NCI-H446 (cell line): ENCODE results near the gene SNX9.
A peak's percentile ranks its signal among the peaks of the same experiment; 100 is the strongest.
"Not testable (repeated sequence)": the region's sequence is repeated elsewhere in the genome, so short reads cannot be mapped to it uniquely, and the experiment has no call there.

Experiments used
- DNase-seq, 2 experiments: peaks; one replicate each; lab custom pipeline; 2025; lab: John Stamatoyannopoulos, UW

Gene SNX9

GRCh38 chr6:157887892-157888291 lies 64.8 kb downstream of the SNX9 start:
- no peak for DNase-seq

GRCh38 chr6:157891544-157892362 lies 68.7 kb downstream of the SNX9 start:
- no peak for DNase-seq

- no peak for DNase-seq
Measured at GRCh38 chr6:157892363-157892877, 69.4 kb downstream of the SNX9 start.

- DNase-seq = no peak
Measured at GRCh38 chr6:157893238-157893637, 70.2 kb downstream of the SNX9 start.

GRCh38 chr6:157895585-157895984 lies 72.5 kb downstream of the SNX9 start:
- DNase-seq = no peak

GRCh38 chr6:157896932-157897331 lies 73.9 kb downstream of the SNX9 start:
- DNase-seq = no peak

- DNase-seq = no peak
Measured at GRCh38 chr6:157898169-157898568, 75.1 kb downstream of the SNX9 start.

- DNase-seq = no peak
Measured at GRCh38 chr6:157898640-157899039, 75.6 kb downstream of the SNX9 start.

GRCh38 chr6:157900262-157900661 lies 77.2 kb downstream of the SNX9 start:
- DNase-seq = not testable (repeated sequence)

- DNase-seq = not testable (repeated sequence)
Measured at GRCh38 chr6:157900751-157901150, 77.7 kb downstream of the SNX9 start.

GRCh38 chr6:157904999-157905398 lies 82.0 kb downstream of the SNX9 start:
- no peak for DNase-seq

GRCh38 chr6:157905590-157906342 lies 82.7 kb downstream of the SNX9 start:
- DNase-seq = no peak

GRCh38 chr6:157906537-157907061 lies 83.6 kb downstream of the SNX9 start:
- DNase-seq = no peak

GRCh38 chr6:157907651-157908050 lies 84.6 kb downstream of the SNX9 start:
- no peak for DNase-seq

- no peak for DNase-seq
Measured at GRCh38 chr6:157908369-157909281, 85.6 kb downstream of the SNX9 start.

- DNase-seq = no peak
Measured at GRCh38 chr6:157909282-157909664, 86.2 kb downstream of the SNX9 start.

GRCh38 chr6:157911278-157911677 lies 88.2 kb downstream of the SNX9 start:
- no peak for DNase-seq

- DNase-seq = no peak
Measured at GRCh38 chr6:157911786-157912185, 88.7 kb downstream of the SNX9 start.

- peak; percentile 30 to 66 for DNase-seq
Measured at GRCh38 chr6:157912326-157912725, 89.3 kb downstream of the SNX9 start.

- DNase-seq = no peak
Measured at GRCh38 chr6:157921685-157922367, 98.8 kb downstream of the SNX9 start.

GRCh38 chr6:157925771-157926170 lies 102.7 kb downstream of the SNX9 start:
- DNase-seq = no peak
